NCI-H2196 treated with DMSO at 0.1 percent for 48 hours (cell line): ENCODE data around the gene PSRC1.
"Not testable (repeated sequence)": the region's sequence is repeated elsewhere in the genome, so short reads cannot be mapped to it uniquely, and the experiment has no call there.

Experiments
- DNase-seq: peaks from one replicate; lab custom pipeline; 2025; ENCODE audit not compliant: unreplicated experiment; lab: John Stamatoyannopoulos, UW

The PSRC1 gene

DNA sequence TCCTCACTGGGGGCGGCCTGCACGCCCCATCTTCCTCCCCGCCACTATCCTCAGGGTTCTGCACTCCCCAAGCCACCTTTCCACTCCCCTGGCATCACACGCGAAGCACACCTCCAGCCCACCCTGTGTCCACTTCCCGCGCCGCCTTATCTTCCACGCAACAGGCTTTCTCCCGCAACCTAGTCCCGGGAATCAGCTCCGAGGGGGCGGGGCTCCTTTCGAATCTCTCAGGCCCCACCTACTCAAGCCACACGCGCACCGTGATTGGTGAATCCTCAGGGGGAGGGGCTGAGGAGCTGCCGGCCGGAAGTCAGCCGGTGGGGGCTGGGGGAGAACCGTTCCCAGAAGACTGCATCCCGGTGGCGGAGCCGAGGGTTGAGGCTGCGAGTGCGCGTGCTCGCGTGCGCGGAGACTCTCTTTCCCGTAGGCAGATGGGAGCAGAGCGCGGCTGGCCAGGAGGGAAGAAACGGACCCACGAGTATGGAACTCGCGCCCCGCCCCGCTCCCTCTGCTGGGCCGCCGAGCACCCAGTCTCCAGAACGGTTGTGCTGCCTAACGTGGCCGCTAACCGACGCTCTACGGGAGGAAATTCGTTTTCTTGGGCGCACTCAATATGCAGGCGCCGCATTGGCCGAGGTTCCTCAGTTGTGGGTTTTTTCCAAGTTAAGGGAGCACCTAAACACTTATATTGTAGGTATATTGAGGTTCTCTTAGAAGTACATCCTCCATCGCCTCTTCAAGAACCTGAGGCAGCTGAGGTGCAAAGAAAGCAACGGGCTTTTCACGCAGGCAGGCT, at the start of gene PSRC1:
TSS of gene PSRC1 (minus strand) at position 194 of the 796 bp plus-strand sequence.
- DNase-seq = peak; percentile 96

DNA sequence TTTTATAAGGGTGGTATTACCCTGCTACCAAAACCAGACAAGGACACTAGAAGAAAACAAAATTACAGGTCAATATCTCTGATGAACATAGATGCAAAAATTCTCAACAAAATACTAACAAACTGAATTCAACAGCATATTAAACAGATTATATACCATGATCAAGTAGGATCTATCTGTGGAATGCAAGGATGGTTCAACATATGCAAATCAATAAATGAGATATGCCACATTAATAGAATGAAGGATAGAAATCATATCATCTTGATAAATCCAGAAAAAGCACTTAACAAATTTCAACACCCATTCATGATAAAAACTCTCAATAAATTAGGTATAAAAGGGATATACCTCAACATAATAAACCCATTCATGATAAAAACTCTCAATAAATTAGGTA, 48.2 kb upstream of the PSRC1 start:
- no peak for DNase-seq

DNA sequence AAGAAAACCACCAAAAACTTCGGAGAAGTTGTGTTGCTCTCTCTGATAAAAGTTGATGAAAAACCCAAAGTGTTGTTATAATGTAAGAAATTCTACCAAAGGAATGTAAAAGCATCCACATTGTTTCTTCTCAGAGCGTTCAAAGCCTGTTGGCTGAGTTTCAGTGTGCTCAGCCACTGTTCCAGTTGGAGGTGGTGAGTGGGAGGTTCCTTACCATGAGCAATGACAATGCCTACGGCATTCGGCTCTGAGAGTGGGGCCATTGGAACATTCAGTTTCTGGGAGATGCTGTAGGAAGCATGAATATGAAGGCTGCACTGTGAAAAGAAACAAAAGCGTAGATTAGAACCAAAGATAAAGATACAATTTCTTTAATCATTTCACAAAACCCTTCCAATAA, 44.3 kb upstream of the PSRC1 start:
- DNase-seq = no peak

DNA sequence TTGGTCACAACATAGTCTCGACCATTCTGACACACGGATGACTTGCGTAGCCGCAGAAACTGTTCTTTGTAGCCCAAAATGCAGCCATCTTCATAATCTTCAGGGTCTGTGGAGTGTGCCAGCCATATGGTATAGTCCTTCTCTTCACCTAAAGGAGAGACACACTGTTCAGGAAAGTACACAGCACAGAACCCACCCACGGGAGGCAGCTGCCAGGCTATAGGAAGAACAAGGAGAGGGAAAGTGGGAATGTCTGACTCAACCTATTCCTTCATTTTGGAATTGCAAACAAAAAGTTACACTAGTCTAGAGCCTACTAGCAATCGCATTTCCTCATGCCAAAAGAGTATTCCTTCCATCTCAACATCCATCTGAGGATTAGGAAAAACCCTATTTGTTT, 40.0 kb upstream of the PSRC1 start:
- no peak for DNase-seq

DNA sequence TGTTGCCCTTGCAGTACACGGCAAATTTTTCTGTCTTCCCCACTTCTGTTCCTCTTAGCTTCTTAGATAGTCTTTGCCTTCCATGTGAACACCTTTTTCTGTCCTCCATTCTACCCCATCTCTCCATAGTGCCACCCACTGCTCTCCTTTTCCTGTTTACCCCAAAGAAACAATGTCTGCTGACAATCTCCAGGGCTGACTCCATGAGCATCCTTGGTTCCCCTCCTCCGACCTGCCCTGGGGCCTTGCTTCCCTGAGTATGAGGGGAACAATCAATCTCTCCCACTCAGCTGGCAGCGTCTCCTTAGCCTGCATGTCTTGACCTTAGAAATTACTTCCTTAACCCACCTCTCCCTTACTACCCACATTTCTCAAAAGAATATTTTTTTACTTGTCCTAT, 36.2 kb upstream of the PSRC1 start:
- no peak for DNase-seq

DNA sequence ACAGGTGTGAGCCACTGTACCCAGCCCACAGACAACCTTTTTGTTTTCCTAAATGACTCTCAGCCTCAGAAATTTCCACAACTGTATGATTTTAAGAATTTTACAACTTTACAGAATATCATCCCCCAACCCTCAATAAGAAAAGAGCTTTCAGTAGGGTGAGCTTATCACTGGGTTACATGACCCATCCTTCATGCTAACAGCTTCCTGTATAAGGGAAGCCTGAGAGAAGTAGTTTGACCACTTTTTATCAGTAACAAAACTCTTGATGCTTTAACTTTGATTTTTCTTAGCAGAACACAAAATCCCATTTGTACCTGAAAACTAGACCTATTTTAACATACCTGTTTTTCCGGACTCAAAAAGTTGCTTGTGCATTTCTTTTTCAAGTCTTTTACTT, 33.6 kb upstream of the PSRC1 start:
- DNase-seq = no peak

DNA sequence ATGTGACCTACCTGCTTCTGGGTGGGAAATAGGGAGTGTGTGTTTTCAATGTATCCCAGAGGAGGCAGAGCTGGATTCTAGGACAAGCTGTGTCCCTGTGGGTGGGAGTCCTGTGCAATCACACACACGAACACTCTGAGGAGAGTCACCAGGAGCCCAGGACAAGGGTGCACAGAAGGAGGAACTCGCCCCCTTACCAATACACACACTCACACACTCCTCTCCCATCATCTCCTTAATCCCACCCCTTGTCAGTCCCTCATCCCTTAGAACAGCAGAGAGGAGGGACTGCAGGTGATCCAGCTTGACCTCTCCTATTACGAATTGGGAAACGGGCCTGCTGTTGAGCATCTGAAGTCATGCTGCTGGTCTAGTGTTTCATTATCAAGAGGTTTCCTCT, 32.3 kb upstream of the PSRC1 start:
- no peak for DNase-seq

DNA sequence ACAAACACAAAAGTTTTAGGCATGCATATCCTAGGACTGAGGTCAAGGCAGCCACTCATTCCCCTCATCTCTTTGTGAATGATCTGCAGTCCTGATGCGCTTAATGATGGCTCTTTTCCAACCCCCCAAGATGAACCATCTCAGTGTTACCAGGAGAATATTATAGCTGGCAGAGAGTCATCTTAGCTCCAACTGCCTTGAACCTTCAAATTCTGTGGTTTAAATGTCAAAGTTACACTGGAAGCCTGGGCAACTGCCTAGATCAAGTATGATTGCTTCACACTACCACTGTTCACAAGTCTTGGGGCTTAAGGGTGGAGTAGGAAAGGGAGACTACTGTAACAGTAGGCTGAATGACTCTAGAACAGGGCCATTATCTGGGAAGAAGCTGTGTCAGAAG, 31.9 kb upstream of the PSRC1 start:
- DNase-seq = no peak

DNA sequence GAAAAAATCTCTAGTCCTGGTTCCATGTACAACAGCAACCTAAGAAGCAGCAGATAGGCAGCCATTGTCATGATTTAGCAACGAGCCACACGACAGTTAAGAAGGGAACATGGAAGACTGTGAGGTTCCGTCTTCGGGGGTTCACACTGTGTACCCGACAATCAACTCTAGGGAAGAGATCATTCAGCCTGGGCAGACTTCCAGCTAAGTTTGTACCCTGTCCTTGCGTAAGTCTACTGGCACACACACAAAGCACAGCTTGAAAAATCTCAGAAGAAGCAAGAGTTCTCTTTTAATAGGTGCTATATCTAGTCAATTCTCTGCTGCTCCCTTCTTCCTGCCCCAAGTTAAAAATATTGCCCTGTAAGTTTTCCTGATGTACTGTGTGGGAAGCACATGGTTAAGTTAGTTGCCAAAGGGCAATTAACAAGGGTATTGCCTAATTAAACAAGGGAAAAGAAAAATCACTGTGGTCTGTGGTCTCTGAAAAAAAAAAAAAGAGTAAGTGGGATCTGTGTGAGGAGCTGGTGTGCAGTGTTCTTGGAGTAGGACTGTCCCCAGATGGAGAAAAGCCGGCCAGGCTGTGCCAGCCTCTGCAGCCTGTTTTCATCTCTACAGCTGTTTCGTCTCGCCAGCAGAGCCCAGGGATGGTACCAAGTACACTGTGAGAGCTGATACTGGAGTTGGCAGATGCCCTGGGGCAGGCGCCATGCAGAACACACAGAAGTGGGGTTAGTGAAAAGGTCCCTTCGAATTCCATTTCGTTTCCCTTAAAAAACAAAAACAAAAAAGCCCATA, 30.2 kb upstream of the PSRC1 start:
- no peak for DNase-seq

DNA sequence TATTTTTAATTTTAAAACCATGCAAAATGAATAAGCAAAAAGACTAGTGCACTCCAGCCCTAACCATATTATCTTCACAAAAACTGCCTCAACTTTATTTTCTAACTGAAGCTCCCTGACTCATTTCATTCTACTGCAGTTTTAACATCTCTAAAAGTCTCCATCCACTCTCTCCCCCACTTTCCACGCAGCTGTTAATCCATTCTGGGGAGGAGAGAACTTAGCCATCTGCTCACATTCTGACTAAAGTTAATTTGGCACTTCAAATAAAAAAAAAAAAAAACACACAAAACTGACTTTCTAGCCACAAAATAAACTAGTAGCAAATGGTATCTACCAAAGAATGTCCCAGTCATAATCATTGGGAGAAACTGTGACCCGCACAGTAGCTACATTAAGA, 29.3 kb upstream of the PSRC1 start:
- no peak for DNase-seq

DNA sequence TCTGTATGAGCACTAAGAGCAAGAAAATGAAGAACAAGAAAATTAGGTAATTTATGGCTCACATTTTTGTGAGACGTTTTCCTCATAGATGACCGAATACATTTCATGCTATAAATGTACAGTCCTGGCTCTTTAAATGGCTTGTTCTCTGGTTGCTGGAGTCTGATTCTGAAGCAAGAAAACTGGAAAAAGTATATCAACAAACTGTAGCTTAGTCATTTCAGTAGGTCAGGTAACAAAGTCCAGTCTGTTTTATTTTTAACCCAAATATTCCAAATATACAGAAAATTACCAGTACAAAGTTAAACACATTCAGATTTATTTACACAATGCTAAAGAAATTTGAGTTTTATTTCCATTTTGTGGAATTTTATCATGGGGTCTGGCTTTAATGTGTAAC, 26.4 kb upstream of the PSRC1 start:
- DNase-seq = no peak

DNA sequence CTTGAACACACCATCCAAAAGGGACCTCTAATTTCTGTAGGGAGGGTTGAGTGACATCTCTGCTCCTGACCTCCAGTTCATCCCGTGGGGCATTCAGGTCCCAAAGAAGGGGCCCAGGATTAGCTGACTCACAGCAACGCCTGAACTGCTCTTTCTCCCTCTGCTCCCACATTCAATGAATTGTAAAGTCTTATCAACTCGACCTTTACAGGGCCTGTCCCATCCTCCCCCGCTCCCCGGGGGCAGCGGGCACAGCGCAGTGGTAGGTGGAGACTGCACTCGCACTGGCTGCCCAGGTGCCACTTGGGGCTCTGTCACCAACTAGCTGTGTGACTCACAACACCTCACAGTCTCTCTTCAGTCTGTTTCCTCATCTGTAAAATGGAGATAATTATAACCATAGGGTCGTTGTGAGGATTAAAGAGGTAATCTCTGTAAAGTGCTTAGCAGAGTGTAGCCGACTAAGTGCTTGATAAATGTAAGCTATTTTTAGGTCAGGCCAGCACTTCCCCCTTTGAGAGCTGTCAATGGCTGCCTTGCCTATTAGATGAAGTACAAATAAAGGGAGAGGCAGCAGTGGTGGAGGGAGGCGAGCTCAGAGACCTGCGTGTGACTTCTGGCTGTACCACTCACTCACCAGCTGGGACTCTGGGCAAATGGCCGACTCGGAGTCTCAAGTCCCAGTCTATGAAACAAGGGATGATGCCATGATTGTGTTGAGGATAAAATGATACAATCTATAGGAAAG, 24.5 kb upstream of the PSRC1 start:
- DNase-seq = no peak

DNA sequence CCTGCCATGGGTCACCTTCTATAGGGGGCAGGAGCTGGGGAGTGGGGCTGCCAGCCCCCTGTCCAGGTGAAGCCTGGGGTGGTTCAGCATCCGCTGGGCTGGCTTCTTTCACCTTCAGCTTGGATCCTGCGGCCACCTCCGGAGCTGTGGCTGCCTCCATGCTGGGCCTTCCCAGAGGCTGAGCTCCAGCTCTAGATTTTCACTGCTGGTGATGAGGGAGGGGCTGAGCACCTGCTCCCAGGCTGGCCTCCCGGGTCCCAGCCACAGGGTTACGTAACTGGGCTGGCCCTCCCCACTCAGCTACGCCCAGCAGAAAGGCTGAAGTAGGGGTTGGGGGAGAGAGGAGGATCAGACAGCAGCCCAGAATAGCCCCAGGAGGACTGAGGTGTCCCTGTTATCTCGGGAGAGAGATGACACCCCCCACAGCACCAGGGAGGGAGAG, 23.9 kb upstream of the PSRC1 start, which contains the start of gene MYBPHL:
TSS of gene MYBPHL (minus strand) at position 180 of the 442 bp plus-strand sequence. CDS start at position 160, 20 bp downstream.
- DNase-seq = no peak

DNA sequence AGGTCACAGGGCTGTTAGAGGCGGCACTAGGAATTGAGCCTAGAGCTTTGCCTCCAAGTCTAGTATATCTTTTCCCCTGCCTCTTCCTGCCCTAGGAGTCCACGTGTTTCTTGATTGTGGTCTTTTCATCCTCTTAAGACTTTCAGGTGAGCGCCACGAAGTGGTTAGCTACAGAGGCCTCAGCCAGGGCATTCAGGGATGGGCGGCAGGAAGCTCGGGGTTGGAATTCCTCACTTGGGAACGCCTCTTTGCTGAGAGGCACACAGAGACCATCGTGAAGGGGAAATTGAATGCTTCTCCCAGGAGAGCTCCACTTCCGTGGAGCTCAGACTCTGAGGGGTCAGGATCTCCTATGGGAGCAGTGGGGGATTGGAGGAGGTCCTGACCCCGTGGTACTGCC, 23.0 kb upstream of the PSRC1 start:
- not testable (repeated sequence) for DNase-seq

DNA sequence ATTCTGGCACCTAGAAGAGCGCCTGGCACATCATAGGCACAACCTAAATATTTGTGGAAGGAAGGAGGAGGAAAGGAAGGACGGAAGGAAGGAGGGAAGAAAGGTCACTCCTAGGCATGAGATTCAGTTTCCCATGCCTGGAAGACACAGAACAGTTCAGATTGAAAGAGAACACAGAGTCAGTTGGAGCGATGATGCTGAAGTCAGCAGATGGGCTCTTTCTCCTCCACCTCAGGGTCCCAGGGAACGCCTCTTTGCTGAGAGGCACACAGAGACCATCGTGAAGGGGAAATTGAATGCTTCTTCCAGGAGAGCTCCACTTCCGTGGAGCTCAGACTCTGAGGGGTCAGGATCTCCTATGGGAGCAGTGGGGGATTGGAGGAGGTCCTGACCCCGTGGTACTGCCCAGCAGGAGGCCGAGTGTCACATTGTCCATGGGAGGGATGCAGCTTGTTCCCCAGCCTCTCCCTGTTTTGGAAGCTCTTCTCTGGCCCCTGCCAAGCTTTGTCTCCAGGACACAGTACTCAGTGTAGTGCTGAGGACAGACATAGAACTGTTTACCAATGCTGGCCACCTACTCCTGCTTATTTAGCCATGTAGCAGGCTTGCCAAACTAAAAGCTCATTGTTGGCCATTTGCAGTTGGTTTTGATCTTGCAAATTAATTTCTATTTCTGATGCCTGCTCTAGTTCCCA, 21.4 kb upstream of the PSRC1 start:
- DNase-seq = no peak

DNA sequence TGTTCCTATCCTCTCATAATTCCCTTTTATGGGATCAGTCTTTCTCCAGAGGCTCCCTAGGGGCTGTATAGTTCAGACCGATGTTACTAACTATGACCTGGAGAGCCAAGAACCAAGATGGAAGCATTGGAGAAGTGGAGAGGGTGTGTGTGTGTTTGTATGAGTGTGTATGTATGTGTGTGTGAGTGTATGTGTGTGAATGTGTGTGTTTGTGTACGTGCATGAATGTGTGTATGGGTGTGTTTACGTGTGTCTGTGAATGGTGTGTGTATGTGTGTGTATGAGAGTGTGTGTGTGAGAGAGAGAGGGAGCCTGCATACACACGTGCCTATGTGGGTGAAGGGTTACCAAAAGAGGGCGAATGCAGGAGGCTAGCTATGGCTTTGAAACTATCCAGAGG, 18.9 kb upstream of the PSRC1 start:
- no peak for DNase-seq

DNA sequence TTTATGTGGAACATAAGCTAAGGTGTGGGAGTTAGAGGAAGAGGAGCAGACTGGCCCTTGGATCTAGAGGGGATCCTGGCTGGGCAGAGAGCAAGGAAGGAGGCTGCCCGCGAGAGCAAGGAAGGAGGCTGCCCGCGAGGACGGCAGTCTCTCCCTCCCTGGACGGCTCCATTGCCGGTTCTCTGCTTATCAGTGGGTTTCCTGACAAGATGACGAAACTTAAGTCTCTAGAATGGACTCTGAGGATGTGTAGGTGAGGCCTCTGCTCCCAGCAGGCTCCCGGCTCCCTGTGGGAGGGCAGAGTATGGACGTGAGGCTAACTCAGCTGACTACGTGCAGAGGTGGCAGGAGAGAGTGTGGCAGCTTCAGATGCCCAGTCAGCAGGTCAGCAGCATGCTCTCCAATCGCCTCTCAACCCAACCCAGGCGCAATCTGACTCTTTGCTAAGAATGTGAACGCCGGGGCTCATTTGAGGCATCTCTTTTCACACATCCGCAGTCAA, 17.8 kb upstream of the PSRC1 start:
- DNase-seq = no peak

DNA sequence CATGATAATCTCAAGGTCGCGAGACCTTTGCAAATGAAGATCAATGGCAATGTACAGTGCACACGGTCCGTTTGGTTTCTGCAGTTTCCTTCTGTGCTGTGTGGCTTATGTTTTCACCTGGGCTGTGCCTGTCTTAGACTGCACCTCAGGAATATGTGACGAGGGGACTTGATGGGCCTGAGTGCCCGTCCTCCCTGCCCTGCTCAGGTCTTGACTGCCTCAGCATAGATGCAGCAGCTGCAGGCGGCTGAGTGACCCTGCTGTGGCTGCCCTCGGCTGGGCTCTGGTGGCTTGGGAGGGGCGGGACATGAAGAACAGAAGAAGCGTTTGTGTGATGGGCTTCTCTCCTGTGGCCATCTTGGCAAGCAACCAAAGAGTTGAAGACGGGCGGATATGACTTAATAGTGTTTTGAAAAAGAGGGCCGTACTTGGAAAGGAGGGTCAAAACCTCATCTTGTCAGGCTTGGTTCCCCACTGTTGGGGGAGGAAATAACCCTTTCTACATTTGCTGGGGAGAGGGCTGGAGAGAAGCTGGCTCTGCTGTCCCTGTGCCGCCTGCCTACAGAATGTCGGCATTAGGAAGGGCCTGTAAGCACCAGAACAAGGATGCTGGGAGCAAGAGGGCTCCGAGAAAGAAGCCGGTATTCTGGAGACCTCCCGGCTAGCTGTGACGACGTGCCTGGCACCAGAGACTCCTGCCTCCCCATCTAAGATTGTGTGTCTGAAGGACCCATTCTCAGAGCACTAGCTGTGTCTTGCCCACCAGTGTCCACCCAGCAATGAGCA, 16.8 kb upstream of the PSRC1 start:
- no peak for DNase-seq

DNA sequence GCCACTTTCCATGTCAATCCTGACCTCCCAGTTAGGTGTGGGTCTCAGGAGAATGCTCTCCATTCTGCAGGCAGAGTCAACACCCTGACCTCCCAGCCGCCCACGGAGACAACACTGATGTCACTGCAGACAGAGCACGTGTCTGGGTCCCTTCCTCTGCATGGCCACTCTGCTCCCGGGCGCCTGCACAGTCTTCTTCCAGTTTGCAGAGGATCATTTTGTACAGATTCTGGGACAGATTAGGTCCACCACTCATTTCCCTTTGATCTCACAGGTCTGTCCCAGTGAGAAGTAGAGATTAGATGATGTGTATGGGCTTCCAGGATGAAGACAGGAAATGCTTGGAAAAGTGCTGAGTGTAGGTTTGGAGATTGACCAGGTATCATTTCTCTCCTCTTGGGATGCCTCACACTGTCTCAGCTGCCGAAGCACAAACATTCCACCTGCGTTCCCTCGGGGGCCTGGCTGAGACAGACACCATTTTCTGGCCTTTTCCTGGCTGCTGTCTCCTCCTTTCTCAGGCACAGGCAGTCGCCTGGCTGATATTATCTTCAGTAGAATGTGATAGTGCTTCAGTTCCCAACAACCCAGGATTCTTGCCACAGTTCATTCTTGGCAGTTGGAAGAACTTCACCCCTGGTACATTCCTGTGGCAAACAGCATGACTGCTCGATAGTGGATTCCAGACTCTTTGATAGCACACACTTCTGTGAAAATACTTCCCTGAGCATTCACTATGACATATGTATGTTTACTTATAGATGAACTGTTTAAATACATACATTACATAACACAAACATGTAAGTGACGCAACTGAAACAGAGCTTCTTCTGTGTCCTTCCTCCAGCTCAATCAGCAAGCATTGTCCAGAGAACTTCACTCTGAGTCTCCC, 16.0 kb upstream of the PSRC1 start:
- no peak for DNase-seq
